HEK293 (cell line): ENCODE data around the gene SESN1.

Experiments used
- CTCF ChIA-PET: fragments of 350-600 bp; formaldehyde crosslinking; extraction: SDS; loops from one replicate; lab custom pipeline; 2021; ENCODE audit warnings: antibody characterized with exemption; lab: Yijun Ruan, JAX
- POLR2A ChIA-PET: fragments of 300-600 bp; formaldehyde crosslinking; extraction: SDS; loops from one replicate; lab custom pipeline; 2020; ENCODE audit warnings: antibody characterized with exemption, inconsistent platforms; lab: Yijun Ruan, JAX
- H3K27ac ChIP-seq: fragments of 200-500 bp; sonication (Bioruptor generic); 2 replicates; pipeline ENCODE4 v1.5.1; 2014; ENCODE audit warnings: low read depth, low read length, control low read depth, inconsistent platforms; ENCODE audit errors: extremely low read depth
- H3K36me3 ChIP-seq, 2 experiments: fragments of 200-500 bp in 1 of 2; sonication (Bioruptor generic) in 1 of 2; 1 replicate in 1 of 2; 2 replicates in 1 of 2; pipeline ENCODE4 v1.5.1; 2014 to 2017; ENCODE audit warnings: inconsistent platforms in 2 of 2, low read length in 2 of 2; ENCODE audit not compliant: control insufficient read depth in 2 of 2, insufficient read depth in 1 of 2
- H3K4me1 ChIP-seq: fragments of 200-500 bp; sonication (Bioruptor generic); 2 replicates; pipeline ENCODE4 v1.5.1; 2014; ENCODE audit warnings: mild to moderate bottlenecking, low read length, inconsistent platforms; ENCODE audit not compliant: control insufficient read depth, insufficient read depth
- H3K4me3 ChIP-seq: 2 replicates; pipeline ENCODE4 v1.5.1; 2011; ENCODE audit warnings: low read depth, mild to moderate bottlenecking, control low read depth, low read length, moderate library complexity
- H3K9me3 ChIP-seq: fragments of 200-500 bp; sonication (Bioruptor generic); 2 replicates; pipeline ENCODE4 v1.5.1; 2014; ENCODE audit warnings: low read depth, low read length, inconsistent platforms; ENCODE audit not compliant: control insufficient read depth, insufficient read depth
- ATF2 ChIP-seq: fragments of 450-650 bp; formaldehyde crosslinking; IDR thresholded peaks from 2 replicates; pipeline ENCODE4 v1.5.1; 2016; ENCODE audit warnings: missing biosample characterization, missing genetic modification characterization, low read depth
- KLF7 ChIP-seq: fragments of 450-650 bp; formaldehyde crosslinking; IDR thresholded peaks from 2 replicates; pipeline ENCODE4 v1.5.1; 2016; ENCODE audit warnings: missing biosample characterization, missing genetic modification characterization, borderline replicate concordance
- MYNN ChIP-seq: fragments of 450-650 bp; formaldehyde crosslinking; IDR thresholded peaks from 2 replicates; pipeline ENCODE4 v1.5.1; 2016; ENCODE audit warnings: missing biosample characterization, missing genetic modification characterization, borderline replicate concordance
- OVOL3 ChIP-seq: fragments of 450-650 bp; formaldehyde crosslinking; IDR thresholded peaks from 2 replicates; pipeline ENCODE4 v1.5.1; 2016; ENCODE audit warnings: missing biosample characterization, missing genetic modification characterization
- PRDM1 ChIP-seq: fragments of 450-650 bp; formaldehyde crosslinking; IDR thresholded peaks from 2 replicates; pipeline ENCODE4; 2016; ENCODE audit warnings: missing biosample characterization, missing genetic modification characterization
- SETDB1 ChIP-seq: IDR thresholded peaks from one replicate; pipeline ENCODE4 v1.6.1; 2017; ENCODE audit warnings: mild to moderate bottlenecking, low read length, moderate library complexity, mixed read lengths; ENCODE audit not compliant: insufficient read length
- ZFP41 ChIP-seq: fragments of 450-650 bp; formaldehyde crosslinking; IDR thresholded peaks from 2 replicates; pipeline ENCODE4 v1.5.1; 2016; ENCODE audit warnings: missing biosample characterization, missing genetic modification characterization, borderline replicate concordance
- ZNF155 ChIP-seq: fragments of 450-650 bp; formaldehyde crosslinking; IDR thresholded peaks from 2 replicates; pipeline ENCODE4 v1.5.1; 2016; ENCODE audit warnings: missing biosample characterization, missing genetic modification characterization
- ZNF16 ChIP-seq: fragments of 450-650 bp; formaldehyde crosslinking; IDR thresholded peaks from 2 replicates; pipeline ENCODE4 v1.5.1; 2016; ENCODE audit warnings: low read depth, missing biosample characterization, missing genetic modification characterization
- ZNF175 ChIP-seq: fragments of 450-650 bp; formaldehyde crosslinking; IDR thresholded peaks from 2 replicates; pipeline ENCODE4 v1.5.1; 2016; ENCODE audit warnings: missing biosample characterization, missing genetic modification characterization
- ZNF19 ChIP-seq: fragments of 450-650 bp; formaldehyde crosslinking; IDR thresholded peaks from 2 replicates; pipeline ENCODE4; 2016; ENCODE audit warnings: missing biosample characterization, missing genetic modification characterization, low read depth
- ZNF214 ChIP-seq: fragments of 450-650 bp; formaldehyde crosslinking; IDR thresholded peaks from 2 replicates; pipeline ENCODE4 v1.5.1; 2017; ENCODE audit warnings: missing biosample characterization, mild to moderate bottlenecking, missing genetic modification characterization, borderline replicate concordance
- ZNF239 ChIP-seq: fragments of 450-650 bp; formaldehyde crosslinking; IDR thresholded peaks from 2 replicates; pipeline ENCODE4 v1.5.1; 2016; ENCODE audit warnings: missing biosample characterization, missing genetic modification characterization
- ZNF350 ChIP-seq: fragments of 450-650 bp; formaldehyde crosslinking; IDR thresholded peaks from 2 replicates; pipeline ENCODE4 v1.5.0; 2017; ENCODE audit warnings: missing biosample characterization, mild to moderate bottlenecking, missing genetic modification characterization
- ZNF48 ChIP-seq: fragments of 450-650 bp; formaldehyde crosslinking; IDR thresholded peaks from 2 replicates; pipeline ENCODE4 v1.5.1; 2016; ENCODE audit warnings: missing biosample characterization, missing genetic modification characterization
- ZNF529 ChIP-seq: fragments of 450-650 bp; formaldehyde crosslinking; IDR thresholded peaks from 2 replicates; pipeline ENCODE4 v1.5.1; 2017; ENCODE audit warnings: missing genetic modification characterization, missing biosample characterization; ENCODE audit not compliant: insufficient replicate concordance
- ZNF660 ChIP-seq: fragments of 450-650 bp; IDR thresholded peaks from 2 replicates; pipeline ENCODE4 v1.5.1; 2018; ENCODE audit warnings: missing biosample characterization, mild to moderate bottlenecking, missing genetic modification characterization
- ZNF664 ChIP-seq: fragments of 450-650 bp; formaldehyde crosslinking; IDR thresholded peaks from 2 replicates; pipeline ENCODE4 v1.5.1; 2016; ENCODE audit warnings: missing biosample characterization, missing genetic modification characterization
- ZNF747 ChIP-seq: fragments of 450-650 bp; formaldehyde crosslinking; IDR thresholded peaks from 2 replicates; pipeline ENCODE4 v1.5.1; 2016; ENCODE audit warnings: missing biosample characterization, missing genetic modification characterization
- ZNF843 ChIP-seq: fragments of 450-650 bp; formaldehyde crosslinking; IDR thresholded peaks from 2 replicates; pipeline ENCODE4 v1.5.1; 2016; ENCODE audit warnings: missing biosample characterization, missing genetic modification characterization
- ZXDB ChIP-seq: fragments of 450-650 bp; formaldehyde crosslinking; IDR thresholded peaks from 2 replicates; pipeline ENCODE4 v1.5.1; 2016; ENCODE audit warnings: missing biosample characterization, missing genetic modification characterization
- TF ChIP-seq, protein P1 (sequence below): fragments of 450-650 bp; formaldehyde crosslinking; IDR thresholded peaks from 2 replicates; pipeline ENCODE4 v1.5.1; 2017; ENCODE audit warnings: missing biosample characterization, missing genetic modification characterization
- TF ChIP-seq, protein P2 (sequence below): fragments of 450-650 bp; formaldehyde crosslinking; IDR thresholded peaks from 2 replicates; pipeline ENCODE4 v1.5.1; 2017; ENCODE audit warnings: missing biosample characterization, missing genetic modification characterization

Gene SESN1

GRCh38 chr6:109062767-109063352 lies 31.8 kb downstream of the SESN1 start:
- no peaks in the 10 kb centered on the region for H3K36me3 ChIP-seq
- H3K4me3 ChIP-seq, result no peak overlapping the region
- H3K9me3 ChIP-seq, result no peaks in the 10 kb centered on the region
- CTCF ChIA-PET, result interaction anchor here (0.5 to 1.7 kb wide), 5 partner anchors 10 to 170 kb away, joined by 3 to 12 read pairs (median 4); no protein-coding TSS in a partner anchor
- H3K27ac ChIP-seq, result no peak overlapping the region
- POLR2A ChIA-PET, result interaction anchor here (0.6 kb wide), 1 partner anchor 556 kb away, joined by 3 read pairs; no protein-coding TSS in a partner anchor
- TF ChIP-seq PRDM1 (tag by site-specific recombination), result peak; percentile 51
- no peak for TF ChIP-seq ZNF214 (tag by site-specific recombination)
- H3K4me1 ChIP-seq, result no peaks in the 10 kb centered on the region

- Histone ChIP-seq H3K4me1 (no peaks in the 10 kb centered on the region), H3K27ac (no peak overlapping the region), H3K9me3 (no peaks in the 10 kb centered on the region), H3K4me3 (no peak overlapping the region), H3K36me3 (no peaks in the 10 kb centered on the region)
- TF ChIP-seq ZNF239, result no peak
- no peak for TF ChIP-seq ZNF660 (tag by site-specific recombination)
- TF ChIP-seq ZNF48 (tag by site-specific recombination), result no peak
- TF ChIP-seq, protein P1, sequence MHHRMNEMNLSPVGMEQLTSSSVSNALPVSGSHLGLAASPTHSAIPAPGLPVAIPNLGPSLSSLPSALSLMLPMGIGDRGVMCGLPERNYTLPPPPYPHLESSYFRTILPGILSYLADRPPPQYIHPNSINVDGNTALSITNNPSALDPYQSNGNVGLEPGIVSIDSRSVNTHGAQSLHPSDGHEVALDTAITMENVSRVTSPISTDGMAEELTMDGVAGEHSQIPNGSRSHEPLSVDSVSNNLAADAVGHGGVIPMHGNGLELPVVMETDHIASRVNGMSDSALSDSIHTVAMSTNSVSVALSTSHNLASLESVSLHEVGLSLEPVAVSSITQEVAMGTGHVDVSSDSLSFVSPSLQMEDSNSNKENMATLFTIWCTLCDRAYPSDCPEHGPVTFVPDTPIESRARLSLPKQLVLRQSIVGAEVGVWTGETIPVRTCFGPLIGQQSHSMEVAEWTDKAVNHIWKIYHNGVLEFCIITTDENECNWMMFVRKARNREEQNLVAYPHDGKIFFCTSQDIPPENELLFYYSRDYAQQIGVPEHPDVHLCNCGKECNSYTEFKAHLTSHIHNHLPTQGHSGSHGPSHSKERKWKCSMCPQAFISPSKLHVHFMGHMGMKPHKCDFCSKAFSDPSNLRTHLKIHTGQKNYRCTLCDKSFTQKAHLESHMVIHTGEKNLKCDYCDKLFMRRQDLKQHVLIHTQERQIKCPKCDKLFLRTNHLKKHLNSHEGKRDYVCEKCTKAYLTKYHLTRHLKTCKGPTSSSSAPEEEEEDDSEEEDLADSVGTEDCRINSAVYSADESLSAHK (tag by site-specific recombination), result no peak
- TF ChIP-seq OVOL3 (tag by site-specific recombination), result no peak
- TF ChIP-seq ZNF747 (tag by site-specific recombination), result no peak
- no peak for TF ChIP-seq ZNF843
- TF ChIP-seq ZNF175 (tag by site-specific recombination), result no peak
- no peak for TF ChIP-seq ZNF19 (tag by site-specific recombination)
- TF ChIP-seq ZFP41 (tag by site-specific recombination), result no peak
- TF ChIP-seq MYNN (tag by site-specific recombination), result no peak
- TF ChIP-seq ZNF16 (tag by site-specific recombination), result no peak
- no peak for TF ChIP-seq ZNF350 (tag by site-specific recombination)
- ChIA-PET POLR2A (interaction anchor here (0.6 kb wide), 1 partner anchor 556 kb away, joined by 3 read pairs; no protein-coding TSS in a partner anchor), CTCF (interaction anchor here (0.5 to 1.2 kb wide), 5 partner anchors 9 to 169 kb away, joined by 3 to 5 read pairs (median 4); no protein-coding TSS in a partner anchor)
These were observed 32.4 kb downstream of the SESN1 start for GRCh38 chr6:109062216-109062615.

DNA sequence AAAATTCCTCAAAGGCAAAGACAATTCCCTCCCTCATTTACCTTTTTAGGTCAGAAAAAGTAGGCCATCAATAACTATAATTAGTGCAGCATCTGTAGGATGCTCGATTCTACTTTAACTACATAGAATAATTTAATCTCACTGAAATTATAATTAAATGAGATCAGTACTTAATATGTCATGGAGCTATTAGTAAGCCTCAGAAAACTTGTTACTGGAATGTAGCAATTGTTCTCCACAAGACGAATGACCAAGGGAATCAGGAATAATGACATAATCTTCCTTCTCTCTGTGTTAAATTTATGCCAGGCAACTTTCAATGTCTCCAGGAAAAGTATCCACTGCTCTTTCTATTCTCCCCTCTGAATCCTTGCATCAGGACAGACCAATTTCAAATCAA lies 34.1 kb downstream of the SESN1 start:
- TF ChIP-seq PRDM1 (tag by site-specific recombination) (peak; percentile 26; the same call in 1 of the 2 replicates), ZNF48 (tag by site-specific recombination) (no peak), ZNF529 (tag by site-specific recombination) (no peak), SETDB1 (no peak), ZNF660 (tag by site-specific recombination) (0 out of 2 replicates have a peak, but pooled peaks have one; percentile 29), ZNF664 (tag by site-specific recombination) (peak; percentile 97), ATF2 (tag by site-specific recombination) (peak; percentile 72), KLF7 (tag by site-specific recombination) (no peak), ZNF155 (tag by site-specific recombination) (no peak), ZXDB (tag by site-specific recombination) (no peak)
- TF ChIP-seq, protein P2, sequence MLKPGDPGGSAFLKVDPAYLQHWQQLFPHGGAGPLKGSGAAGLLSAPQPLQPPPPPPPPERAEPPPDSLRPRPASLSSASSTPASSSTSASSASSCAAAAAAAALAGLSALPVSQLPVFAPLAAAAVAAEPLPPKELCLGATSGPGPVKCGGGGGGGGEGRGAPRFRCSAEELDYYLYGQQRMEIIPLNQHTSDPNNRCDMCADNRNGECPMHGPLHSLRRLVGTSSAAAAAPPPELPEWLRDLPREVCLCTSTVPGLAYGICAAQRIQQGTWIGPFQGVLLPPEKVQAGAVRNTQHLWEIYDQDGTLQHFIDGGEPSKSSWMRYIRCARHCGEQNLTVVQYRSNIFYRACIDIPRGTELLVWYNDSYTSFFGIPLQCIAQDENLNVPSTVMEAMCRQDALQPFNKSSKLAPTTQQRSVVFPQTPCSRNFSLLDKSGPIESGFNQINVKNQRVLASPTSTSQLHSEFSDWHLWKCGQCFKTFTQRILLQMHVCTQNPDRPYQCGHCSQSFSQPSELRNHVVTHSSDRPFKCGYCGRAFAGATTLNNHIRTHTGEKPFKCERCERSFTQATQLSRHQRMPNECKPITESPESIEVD (tag by site-specific recombination), result peak; percentile 65
- POLR2A ChIA-PET, result no interaction called here
- Histone ChIP-seq H3K4me1 (no peaks in the 10 kb centered on the region), H3K9me3 (no peaks in the 10 kb centered on the region), H3K27ac (no peak overlapping the region), H3K4me3 (no peak overlapping the region), H3K36me3 (no peaks in the 10 kb centered on the region)
- CTCF ChIA-PET, result interaction anchor here (0.8 to 1.5 kb wide), 3 partner anchors 9 to 518 kb away, joined by 3 to 8 read pairs (median 5); no protein-coding TSS in a partner anchor
